Prostate gland (tissue), 2 donors: ENCODE results near the gene ADAMTS19.

Experiments used
- CTCF ChIP-seq, 4 experiments: fragments of 200-600 bp in 2 of 4; fragments of 450-650 bp in 2 of 4; sonication (generic) in 2 of 4; IDR thresholded peaks; 1 replicate in 3 of 4; 2 replicates in 1 of 4; pipeline ENCODE4 v1.5.1; 2016 to 2019; ENCODE audit warnings: antibody characterized with exemption in 4 of 4, mild to moderate bottlenecking in 2 of 4, moderate library complexity in 2 of 4
- POLR2AphosphoS5 ChIP-seq: sonication (generic); formaldehyde crosslinking; IDR thresholded peaks from one replicate; pipeline ENCODE4 v1.6.1; 2017; ENCODE audit warnings: antibody characterized with exemption

DNA sequence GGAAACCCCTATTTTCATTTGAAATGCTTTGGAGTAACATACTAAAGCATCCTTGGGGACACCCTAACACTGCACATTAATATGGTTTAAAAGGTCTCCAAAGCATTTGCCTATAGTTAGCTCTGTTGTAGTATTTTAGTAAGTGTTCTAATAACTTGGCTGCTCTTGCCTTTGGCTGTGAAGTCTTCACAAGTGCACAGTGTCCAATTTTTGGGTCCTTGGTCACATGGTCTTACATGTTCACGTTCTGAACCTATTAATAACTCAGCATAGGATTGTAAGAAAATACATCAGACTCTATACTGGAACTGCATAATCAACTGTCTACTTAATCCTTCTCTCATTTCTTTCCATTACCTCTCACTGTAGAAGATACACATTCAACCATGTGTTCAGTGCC, 17.4 kb downstream of the ADAMTS19 start:
- TF ChIP-seq CTCF (IDR thresholded peaks at IDR 0.05) (no peak), POLR2AphosphoS5 (no peak)
